Dermis lymphatic vessel endothelial cell (primary cell): Measurements from ENCODE around the gene SPANXN5. TPM values are rescaled to one million over a fixed set of nuclear protein-coding genes. Genes with fewer than 3 reads are reported as not detected.

Experiments used
- total RNA-seq: library from RNA; depleted of rRNA; stranded (reverse); fragments of >200 nt; gene quantifications from 2 replicates; pipeline ENCODE4 v1.2.1, GENCODE V29; 2014

SPANXN5 gene, protein sequence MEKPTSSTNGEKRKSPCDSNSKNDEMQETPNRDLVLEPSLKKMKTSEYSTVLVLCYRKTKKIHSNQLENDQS
- total RNA-seq = not detected in 2 replicates

DNA sequence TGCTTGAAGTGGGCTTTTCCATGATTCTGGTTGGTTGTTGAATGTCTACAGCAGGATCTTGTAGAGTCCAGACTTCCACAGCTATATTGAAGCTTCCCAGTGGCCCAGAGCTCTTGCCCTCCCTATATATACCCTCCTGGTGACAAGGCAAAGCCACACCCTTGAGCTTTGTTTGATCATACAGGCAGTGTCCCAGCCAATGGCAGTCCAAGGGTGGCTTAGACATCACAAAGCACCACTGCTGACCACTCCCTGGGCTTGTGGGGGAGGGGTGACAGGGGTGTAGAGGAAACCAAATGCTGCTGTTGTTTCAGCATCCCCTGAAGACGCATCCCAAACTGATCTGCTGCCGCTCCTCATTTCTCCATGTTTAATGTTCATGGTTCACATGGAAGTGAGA, at the start of gene SPANXN5:
SPANXN5 (minus strand) TSS at position 101 of the 400 bp plus-strand sequence; CDS start at position 22, 79 bp downstream.

DNA sequence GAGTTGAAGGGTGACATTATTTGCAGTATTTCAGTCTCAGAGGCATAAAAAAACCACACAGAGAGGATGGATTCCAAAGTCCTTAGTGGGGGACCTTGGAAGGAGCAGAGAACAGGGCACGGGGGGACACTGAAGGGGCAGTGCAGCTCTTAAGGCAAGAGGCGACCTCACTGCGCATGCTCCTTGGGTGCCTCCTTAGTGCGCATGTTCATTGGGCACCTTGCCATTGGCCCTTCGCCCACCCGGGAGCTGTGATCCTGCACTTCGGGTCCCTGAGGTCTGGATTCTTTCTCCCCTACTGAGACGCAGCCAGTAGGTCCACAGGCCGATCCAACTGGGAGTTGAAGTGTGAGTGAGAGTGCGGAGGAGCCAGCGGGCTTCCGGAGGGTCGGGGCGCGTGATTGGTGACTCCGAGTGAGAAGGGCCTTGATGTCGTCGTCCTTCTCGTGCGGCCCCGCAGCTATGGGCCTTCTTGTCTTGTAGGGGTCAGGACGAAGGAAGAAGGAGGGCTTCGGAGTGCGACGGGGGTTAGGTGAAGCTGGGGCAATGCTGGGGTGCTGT, 13.9 kb upstream of the SPANXN5 start, which contains the start of gene XAGE5:
XAGE5 (plus strand) TSS at position 223 of the 561 bp plus-strand sequence. CDS start 1,280 bp downstream, outside the sequence.

DNA sequence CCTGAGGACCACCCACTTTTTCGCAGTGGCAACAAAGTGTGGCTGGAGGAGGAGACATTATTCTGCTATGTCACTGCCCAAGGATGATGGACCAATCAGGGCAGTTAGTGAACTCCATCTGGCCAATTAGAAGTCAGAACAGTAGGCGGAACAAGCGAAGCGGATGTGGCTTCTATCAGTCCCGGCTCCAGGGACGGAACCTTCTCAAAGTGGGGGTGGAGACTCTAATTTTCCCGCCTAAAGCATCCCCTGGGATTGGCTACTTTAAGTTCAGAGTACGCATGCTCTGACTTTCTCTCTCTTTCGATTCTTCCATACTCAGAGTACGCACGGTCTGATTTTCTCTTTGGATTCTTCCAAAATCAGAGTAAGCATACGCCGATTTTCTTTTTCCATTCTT, 46.3 kb downstream of the SPANXN5 start, which contains the start of gene SSX2B:
SSX2B (plus strand) TSS at position 301 of the 400 bp plus-strand sequence. CDS start 1,429 bp downstream, outside the sequence.

Other genes with a start within 250 kb of the SPANXN5 start
- gene SSX7, start 142.5 kb downstream of the SPANXN5 start, total RNA-seq = not detected in 2 replicates
- gene SSX2, start 90.2 kb downstream of the SPANXN5 start, total RNA-seq = not detected in 2 replicates
- not detected in 2 replicates for gene SSX2B, start 46.2 kb downstream of the SPANXN5 start, total RNA-seq
- not detected in 2 replicates for gene XAGE5, start 13.9 kb upstream of the SPANXN5 start, total RNA-seq
- gene XAGE3, start 70.7 kb upstream of the SPANXN5 start, total RNA-seq = not detected in 2 replicates
- gene FAM156B, start 99.9 kb upstream of the SPANXN5 start, total RNA-seq = 4.6 and 5.7 TPM in 2 replicates
- gene FAM156A, start 161.1 kb upstream of the SPANXN5 start, total RNA-seq = 7.0 and 7.2 TPM in 2 replicates